Epithelial cell of esophagus (primary cell): ENCODE results near the gene DNPH1.

Experiments
- DNase-seq: peaks from one replicate; pipeline ENCODE4 v3.0.0; 2010; ENCODE audit warnings: low read depth
- H3K4me3 ChIP-seq: 2 replicates; pipeline ENCODE4 v1.5.1; 2011; ENCODE audit warnings: mild to moderate bottlenecking, low read length, control low read depth
- CTCF ChIP-seq: IDR thresholded peaks from 2 replicates; pipeline ENCODE4 v1.5.1; 2011; ENCODE audit warnings: low read depth, mild to moderate bottlenecking, low read length, control low read depth, inconsistent platforms; ENCODE audit not compliant: insufficient read depth; ENCODE audit errors: missing control alignments

Gene DNPH1

GRCh38 chr6:43181942-43182860 is 47.1 kb downstream of the DNPH1 start, which contains the start of gene CUL9:
Gene CUL9, plus strand, starts transcription at chr6:43182196. Its CDS starts 2,115 bp downstream, at chr6:43184311.
- DNase-seq = peak; percentile 53
- no peak for TF ChIP-seq CTCF
- H3K4me3 ChIP-seq = peak within 1 kb of the TSS; percentile 70

GRCh38 chr6:43181621-43181941 is 47.7 kb downstream of the DNPH1 start:
- TF ChIP-seq CTCF = no peak
- DNase-seq = no peak
- H3K4me3 ChIP-seq = peak overlapping the region; percentile 70

- TF ChIP-seq CTCF = no peak
- DNase-seq = no peak
- no peak overlapping the region for H3K4me3 ChIP-seq
Measured at GRCh38 chr6:43180985-43181384, 48.3 kb downstream of the DNPH1 start.

- no peak overlapping the region for H3K4me3 ChIP-seq
- no peak for TF ChIP-seq CTCF
- DNase-seq = no peak
Measured at GRCh38 chr6:43180058-43180457, 49.2 kb downstream of the DNPH1 start.

- no peak for TF ChIP-seq CTCF
- DNase-seq = no peak
- H3K4me3 ChIP-seq = no peak overlapping the region
Measured at GRCh38 chr6:43178951-43179830, 50.1 kb downstream of the DNPH1 start.

- no peak overlapping the region for H3K4me3 ChIP-seq
- TF ChIP-seq CTCF = no peak
- DNase-seq = no peak
Measured at GRCh38 chr6:43178150-43178549, 51.1 kb downstream of the DNPH1 start.

GRCh38 chr6:43176423-43176786 is 52.9 kb downstream of the DNPH1 start:
- TF ChIP-seq CTCF = no peak
- no peak overlapping the region for H3K4me3 ChIP-seq
- DNase-seq = no peak
